A549 (cell line): ENCODE data around the gene NDUFS4.

Experiments used
- BHLHE40 ChIP-seq: IDR thresholded peaks from 2 replicates; pipeline ENCODE4 v1.6.1; 2012; ENCODE audit warnings: low read depth, low read length, inconsistent platforms
- CEBPB ChIP-seq, 2 experiments: fragments of >200 bp in 1 of 2; sonication (Bioruptor Twin) in 1 of 2; formaldehyde crosslinking in 1 of 2; IDR thresholded peaks; 2 replicates each; pipeline ENCODE4 v1.6.1; 2012 to 2016
- CTCF ChIP-seq: fragments of >200 bp; sonication (Bioruptor Twin); formaldehyde crosslinking; IDR thresholded peaks from 3 replicates; pipeline ENCODE4 v1.5.1; 2016
- HEYL ChIP-seq: fragments of 250-450 bp; sonication (Bioruptor Pico); IDR thresholded peaks from 2 replicates; pipeline ENCODE4 v1.8.0; 2021; ENCODE audit warnings: mild to moderate bottlenecking, moderate library complexity
- HMGXB4 ChIP-seq: fragments of 250-450 bp; sonication (Bioruptor Pico); IDR thresholded peaks from 2 replicates; pipeline ENCODE4 v1.5.0; 2021; ENCODE audit warnings: mild to moderate bottlenecking, moderate library complexity, borderline replicate concordance
- MYC ChIP-seq: IDR thresholded peaks from 2 replicates; pipeline ENCODE4 v1.6.1; 2012; ENCODE audit warnings: mild to moderate bottlenecking, inconsistent platforms, low read length, improper control_type of control experiment, borderline replicate concordance
- REST ChIP-seq: fragments of 200-600 bp; sonication (generic); IDR thresholded peaks from 2 replicates; pipeline ENCODE4 v1.6.1; 2016; ENCODE audit warnings: antibody characterized with exemption, mild to moderate bottlenecking, moderate library complexity
- SMC3 ChIP-seq: fragments of >200 bp; sonication (Bioruptor Twin); formaldehyde crosslinking; IDR thresholded peaks from 3 replicates; pipeline ENCODE4 v1.6.1; 2018; ENCODE audit warnings: inconsistent platforms

GRCh38 chr5:53547226-53547625, 13.2 kb upstream of the NDUFS4 start:
- no peak for TF ChIP-seq REST
- no peak for TF ChIP-seq HEYL (CRISPR knock-in tag)
- TF ChIP-seq BHLHE40 = no peak
- TF ChIP-seq HMGXB4 (CRISPR knock-in tag) = no peak
- TF ChIP-seq CTCF = no peak
- no peak for TF ChIP-seq CEBPB (IDR thresholded peaks at IDR 0.05)
- no peak for TF ChIP-seq SMC3
- TF ChIP-seq MYC = no peak
